22Rv1 (cell line): ENCODE data around the gene ARHGAP26.

Source experiments
- CTCF ChIP-seq: fragments of 450-650 bp; IDR thresholded peaks from 2 replicates; pipeline ENCODE4 v1.5.1; 2017; ENCODE audit warnings: mild to moderate bottlenecking
- ZFX ChIP-seq: fragments of 450-650 bp; IDR thresholded peaks from 2 replicates; pipeline ENCODE4 v1.6.1; 2017; ENCODE audit warnings: antibody characterized with exemption, borderline replicate concordance

DNA sequence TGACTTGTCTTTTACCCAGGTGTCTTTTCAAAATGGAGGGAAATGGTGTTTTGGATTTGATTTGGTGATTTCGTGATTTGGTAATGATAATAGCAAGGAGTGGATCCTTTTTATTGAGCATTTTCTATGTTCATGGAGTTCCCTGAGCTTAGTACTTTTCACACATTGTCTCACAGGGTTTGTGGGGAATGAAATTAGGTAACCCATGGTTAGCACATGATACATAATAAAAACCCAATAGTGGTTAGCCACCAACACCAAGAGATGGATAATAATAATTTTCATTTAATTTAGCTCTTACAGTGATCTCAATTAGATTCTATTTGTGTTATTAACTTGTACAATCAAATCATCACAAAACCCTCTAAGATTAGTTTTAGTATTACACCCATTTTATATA is 65.4 kb downstream of the ARHGAP26 start:
- TF ChIP-seq CTCF, result no peak
- no peak for TF ChIP-seq ZFX
